ENCODE results near the gene CHGA. TPM values are rescaled to one million over a fixed set of nuclear protein-coding genes. Genes with fewer than 3 reads are reported as not detected.

The CHGA gene
- total RNA-seq, 1 donor from 2014 or later: not detected

- no peak for DNase-seq (ENCODE audit: low spot score)
- Mint-ChIP-seq H3K27ac (no peak overlapping the region), H3K4me1 (ENCODE audit: low read depth) (no peaks in the 10 kb centered on the region), H3K4me3 (ENCODE audit: low read depth) (no peak overlapping the region), H3K36me3 (ENCODE audit: low read depth) (peaks cover 6% of the 10 kb centered on the region), H3K9me3 (no peaks in the 10 kb centered on the region), H3K27me3 (ENCODE audit: low read depth) (no peaks in the 10 kb centered on the region)
- intact Hi-C loops (cut with micrococcal nuclease): no loop called here
Observed at GRCh38 chr14:92945959-92946846, 23.3 kb downstream of the CHGA start.

- no peaks in the 10 kb centered on the region for H3K27me3 Mint-ChIP-seq (ENCODE audit: low read depth)
- DNase-seq (ENCODE audit: low spot score): no peak
- intact Hi-C loops (cut with micrococcal nuclease): no loop called here
- H3K4me1 Mint-ChIP-seq (ENCODE audit: low read depth): peaks cover 2% of the 10 kb centered on the region
- H3K9me3 Mint-ChIP-seq: no peaks in the 10 kb centered on the region
- H3K4me3 Mint-ChIP-seq (ENCODE audit: low read depth): no peak overlapping the region
- H3K36me3 Mint-ChIP-seq (ENCODE audit: low read depth): peaks cover 9% of the 10 kb centered on the region
- H3K27ac Mint-ChIP-seq: no peak overlapping the region
Observed at GRCh38 chr14:92946847-92947545, 24.0 kb downstream of the CHGA start.

- no peaks in the 10 kb centered on the region for H3K27me3 Mint-ChIP-seq (ENCODE audit: low read depth)
- H3K36me3 Mint-ChIP-seq (ENCODE audit: low read depth): peaks cover 10% of the 10 kb centered on the region
- H3K4me3 Mint-ChIP-seq (ENCODE audit: low read depth): no peak overlapping the region
- intact Hi-C loops (cut with micrococcal nuclease): no loop called here
- DNase-seq (ENCODE audit: low spot score): no peak
- peaks cover 3% of the 10 kb centered on the region for H3K4me1 Mint-ChIP-seq (ENCODE audit: low read depth)
- H3K27ac Mint-ChIP-seq: no peak overlapping the region
- no peaks in the 10 kb centered on the region for H3K9me3 Mint-ChIP-seq
Observed at GRCh38 chr14:92948647-92949046, 25.7 kb downstream of the CHGA start.

GRCh38 chr14:92949496-92950192 lies 26.7 kb downstream of the CHGA start:
- Mint-ChIP-seq H3K4me1 (ENCODE audit: low read depth) (peaks cover 3% of the 10 kb centered on the region), H3K4me3 (ENCODE audit: low read depth) (no peak overlapping the region), H3K27me3 (ENCODE audit: low read depth) (no peaks in the 10 kb centered on the region), H3K9me3 (no peaks in the 10 kb centered on the region), H3K36me3 (ENCODE audit: low read depth) (peaks cover 10% of the 10 kb centered on the region), H3K27ac (no peak overlapping the region)
- intact Hi-C loops (cut with micrococcal nuclease): no loop called here
- no peak for DNase-seq (ENCODE audit: low spot score)

- no peaks in the 10 kb centered on the region for H3K9me3 Mint-ChIP-seq
- intact Hi-C loops (cut with micrococcal nuclease): no loop called here
- H3K4me3 Mint-ChIP-seq (ENCODE audit: low read depth): no peak overlapping the region
- H3K4me1 Mint-ChIP-seq (ENCODE audit: low read depth): peaks cover 3% of the 10 kb centered on the region
- no peak overlapping the region for H3K27ac Mint-ChIP-seq
- peaks cover 10% of the 10 kb centered on the region for H3K36me3 Mint-ChIP-seq (ENCODE audit: low read depth)
- H3K27me3 Mint-ChIP-seq (ENCODE audit: low read depth): no peaks in the 10 kb centered on the region
- no peak for DNase-seq (ENCODE audit: low spot score)
Observed at GRCh38 chr14:92950193-92950540, 27.2 kb downstream of the CHGA start.

GRCh38 chr14:92950773-92951172 lies 27.8 kb downstream of the CHGA start:
- peaks cover 3% of the 10 kb centered on the region for H3K4me1 Mint-ChIP-seq (ENCODE audit: low read depth)
- peaks cover 10% of the 10 kb centered on the region for H3K36me3 Mint-ChIP-seq (ENCODE audit: low read depth)
- intact Hi-C loops (cut with micrococcal nuclease): no loop called here
- no peaks in the 10 kb centered on the region for H3K9me3 Mint-ChIP-seq
- DNase-seq (ENCODE audit: low spot score): no peak
- H3K27ac Mint-ChIP-seq: no peak overlapping the region
- H3K4me3 Mint-ChIP-seq (ENCODE audit: low read depth): no peak overlapping the region
- no peaks in the 10 kb centered on the region for H3K27me3 Mint-ChIP-seq (ENCODE audit: low read depth)

GRCh38 chr14:92951261-92951660 lies 28.3 kb downstream of the CHGA start:
- H3K27ac Mint-ChIP-seq: no peak overlapping the region
- peaks cover 3% of the 10 kb centered on the region for H3K4me1 Mint-ChIP-seq (ENCODE audit: low read depth)
- intact Hi-C loops (cut with micrococcal nuclease): no loop called here
- no peak overlapping the region for H3K4me3 Mint-ChIP-seq (ENCODE audit: low read depth)
- DNase-seq (ENCODE audit: low spot score): no peak
- no peaks in the 10 kb centered on the region for H3K9me3 Mint-ChIP-seq
- H3K36me3 Mint-ChIP-seq (ENCODE audit: low read depth): peaks cover 10% of the 10 kb centered on the region
- H3K27me3 Mint-ChIP-seq (ENCODE audit: low read depth): no peaks in the 10 kb centered on the region

GRCh38 chr14:92951912-92952471 lies 29.0 kb downstream of the CHGA start:
- H3K4me1 Mint-ChIP-seq (ENCODE audit: low read depth): peaks cover 3% of the 10 kb centered on the region

GRCh38 chr14:92952481-92953298 lies 29.7 kb downstream of the CHGA start:
- Mint-ChIP-seq H3K9me3 (no peaks in the 10 kb centered on the region), H3K36me3 (ENCODE audit: low read depth) (peaks cover 10% of the 10 kb centered on the region), H3K27me3 (ENCODE audit: low read depth) (no peaks in the 10 kb centered on the region), H3K4me1 (ENCODE audit: low read depth) (peaks cover 3% of the 10 kb centered on the region), H3K27ac (no peak overlapping the region), H3K4me3 (ENCODE audit: low read depth) (no peak overlapping the region)
- intact Hi-C loops (cut with micrococcal nuclease): loop anchor here (1.0 kb wide), 1 partner anchor 187 kb away; no protein-coding TSS in a partner anchor
- DNase-seq (ENCODE audit: low spot score): no peak

More at GRCh38 chr14:92951912-92952471, 29.0 kb downstream of the CHGA start:
- Mint-ChIP-seq H3K27ac (no peak overlapping the region), H3K27me3 (ENCODE audit: low read depth) (no peaks in the 10 kb centered on the region), H3K4me3 (ENCODE audit: low read depth) (no peak overlapping the region), H3K36me3 (ENCODE audit: low read depth) (peaks cover 10% of the 10 kb centered on the region), H3K9me3 (no peaks in the 10 kb centered on the region)
- DNase-seq (ENCODE audit: low spot score): peak; percentile 70
- intact Hi-C loops (cut with micrococcal nuclease): loop anchor here (1.0 kb wide), 1 partner anchor 187 kb away; no protein-coding TSS in a partner anchor

GRCh38 chr14:92953526-92953925 lies 30.6 kb downstream of the CHGA start:
- Mint-ChIP-seq H3K36me3 (ENCODE audit: low read depth) (peaks cover 10% of the 10 kb centered on the region), H3K4me1 (ENCODE audit: low read depth) (peaks cover 3% of the 10 kb centered on the region), H3K27ac (no peak overlapping the region), H3K9me3 (no peaks in the 10 kb centered on the region), H3K4me3 (ENCODE audit: low read depth) (no peak overlapping the region), H3K27me3 (ENCODE audit: low read depth) (no peaks in the 10 kb centered on the region)
- no peak for DNase-seq (ENCODE audit: low spot score)
- intact Hi-C loops (cut with micrococcal nuclease): no loop called here

- Mint-ChIP-seq H3K4me1 (ENCODE audit: low read depth) (peaks cover 3% of the 10 kb centered on the region), H3K27me3 (ENCODE audit: low read depth) (no peaks in the 10 kb centered on the region), H3K36me3 (ENCODE audit: low read depth) (peaks cover 5% of the 10 kb centered on the region), H3K4me3 (ENCODE audit: low read depth) (no peak overlapping the region), H3K9me3 (no peaks in the 10 kb centered on the region), H3K27ac (no peak overlapping the region)
- no peak for DNase-seq (ENCODE audit: low spot score)
- intact Hi-C loops (cut with micrococcal nuclease): no loop called here
Observed at GRCh38 chr14:92954933-92955332, 32.0 kb downstream of the CHGA start.

GRCh38 chr14:92955381-92955780 lies 32.4 kb downstream of the CHGA start:
- DNase-seq (ENCODE audit: low spot score): no peak
- peaks cover 4% of the 10 kb centered on the region for H3K36me3 Mint-ChIP-seq (ENCODE audit: low read depth)
- no peaks in the 10 kb centered on the region for H3K9me3 Mint-ChIP-seq

More at GRCh38 chr14:92955381-92955780, 32.4 kb downstream of the CHGA start:
- no peaks in the 10 kb centered on the region for H3K27me3 Mint-ChIP-seq (ENCODE audit: low read depth)
- no peak overlapping the region for H3K4me3 Mint-ChIP-seq (ENCODE audit: low read depth)
- intact Hi-C loops (cut with micrococcal nuclease): no loop called here
- H3K27ac Mint-ChIP-seq: no peak overlapping the region
- peaks cover 3% of the 10 kb centered on the region for H3K4me1 Mint-ChIP-seq (ENCODE audit: low read depth)
